Endodermal cell (in vitro differentiated cells): ENCODE measurements around the gene NPAS3. TPM values are rescaled to one million over a fixed set of nuclear protein-coding genes. Genes with fewer than 3 reads are reported as not detected.

Source experiments
- DNase-seq: peaks from one replicate; pipeline ENCODE4 v3.0.0-alpha.2; 2017
- H3K27ac ChIP-seq: 2 replicates; pipeline ENCODE4 v1.5.1; 2013; ENCODE audit warnings: mild to moderate bottlenecking, low read depth, low read length, moderate library complexity
- H3K27me3 ChIP-seq: 2 replicates; pipeline ENCODE4 v1.6.1; 2013; ENCODE audit warnings: mild to moderate bottlenecking, low read length, moderate library complexity; ENCODE audit not compliant: insufficient read depth, control insufficient read depth, poor library complexity, severe bottlenecking
- H3K36me3 ChIP-seq: 2 replicates; pipeline ENCODE4 v1.7.0; 2013; ENCODE audit warnings: mild to moderate bottlenecking, low read length, moderate library complexity; ENCODE audit not compliant: control insufficient read depth, insufficient read depth
- H3K4me1 ChIP-seq: one replicate; pipeline ENCODE4 v1.7.0; 2013; ENCODE audit warnings: low read length; ENCODE audit not compliant: control insufficient read depth, insufficient read depth
- H3K4me3 ChIP-seq: 2 replicates; pipeline ENCODE4 v1.5.1; 2013; ENCODE audit warnings: mild to moderate bottlenecking, low read length, moderate library complexity
- H3K9ac ChIP-seq: 2 replicates; pipeline ENCODE4 v1.6.1; 2013; ENCODE audit warnings: mild to moderate bottlenecking, low read length, moderate library complexity; ENCODE audit not compliant: poor library complexity, severe bottlenecking; ENCODE audit errors: extremely low read depth
- H3K9me3 ChIP-seq: 2 replicates; pipeline ENCODE4 v1.6.1; 2013; ENCODE audit warnings: mild to moderate bottlenecking, low read length, moderate library complexity; ENCODE audit not compliant: control insufficient read depth
- H3K27ac Mint-ChIP-seq: 2 replicates; pipeline ENCODE4 v1.8.0; 2020; ENCODE audit warnings: mixed read lengths
- H3K27me3 Mint-ChIP-seq: 2 replicates; pipeline ENCODE4 v1.8.0; 2021; ENCODE audit warnings: mild to moderate bottlenecking, mixed read lengths; ENCODE audit not compliant: insufficient read depth
- H3K36me3 Mint-ChIP-seq: 2 replicates; pipeline ENCODE4 v1.8.0; 2020; ENCODE audit warnings: low read depth, mixed read lengths
- H3K4me1 Mint-ChIP-seq: 2 replicates; pipeline ENCODE4 v1.8.0; 2020; ENCODE audit warnings: mixed read lengths
- H3K4me3 Mint-ChIP-seq: 2 replicates; pipeline ENCODE4 v1.8.0; 2020; ENCODE audit warnings: mild to moderate bottlenecking, moderate library complexity, mixed read lengths
- H3K9me3 Mint-ChIP-seq: 2 replicates; pipeline ENCODE4 v1.8.0; 2020; ENCODE audit warnings: mild to moderate bottlenecking, mixed read lengths
- WGBS, 2 experiments: methylation state at CpG; one replicate each; pipeline versions ENCODE4 v1.1.5 to v1.1.7; 2013; ENCODE audit warnings: missing lambda C conversion rate in 2 of 2, mixed read lengths in 1 of 2; ENCODE audit not compliant: insufficient coverage in 1 of 2, insufficient read length in 1 of 2; 5-methylcytosine and 5-hydroxymethylcytosine counted together
- total RNA-seq, 2 donors: library from RNA; stranded (reverse); fragmentation: NEBNext Ultra II Directional in 1 of 2; extraction: Animal tissue kit (Norgen Biotek cat#: 25700) in 1 of 2; gene quantifications; 2 replicates in 1 of 2; 3 replicates in 1 of 2; pipeline ENCODE4 v1.2.1, GENCODE V29; 2021
- TF ChIP-seq, protein P1 (sequence below): fragments of 200-600 bp; sonication (generic); conservative IDR thresholded peaks from 2 replicates; pipeline ENCODE4 v1.5.0; 2021; ENCODE audit warnings: antibody characterized with exemption, mild to moderate bottlenecking

The NPAS3 gene
- total RNA-seq, 2 donors from 2014 or later, result 1.4 to 1.6 TPM

DNA sequence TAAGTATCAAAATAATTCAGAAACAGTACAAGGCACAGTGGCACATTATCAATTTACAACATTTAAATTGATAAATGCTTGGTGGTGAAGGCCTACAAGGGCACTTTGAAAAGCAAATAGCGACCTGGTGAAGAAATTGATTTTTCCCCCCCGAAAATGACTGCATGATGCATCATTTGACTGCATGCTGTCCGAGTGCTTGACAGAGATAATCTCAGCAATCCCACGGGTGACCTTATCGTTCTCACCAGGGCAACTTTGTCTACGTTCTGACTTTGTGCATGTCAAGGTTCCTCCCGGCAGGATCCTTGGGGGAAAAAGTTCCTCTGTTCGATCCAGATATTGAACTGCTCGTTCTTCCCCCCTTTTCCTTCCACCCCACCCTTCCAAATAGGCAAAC is 627.4 kb downstream of the NPAS3 start:
- TF ChIP-seq, protein P1, sequence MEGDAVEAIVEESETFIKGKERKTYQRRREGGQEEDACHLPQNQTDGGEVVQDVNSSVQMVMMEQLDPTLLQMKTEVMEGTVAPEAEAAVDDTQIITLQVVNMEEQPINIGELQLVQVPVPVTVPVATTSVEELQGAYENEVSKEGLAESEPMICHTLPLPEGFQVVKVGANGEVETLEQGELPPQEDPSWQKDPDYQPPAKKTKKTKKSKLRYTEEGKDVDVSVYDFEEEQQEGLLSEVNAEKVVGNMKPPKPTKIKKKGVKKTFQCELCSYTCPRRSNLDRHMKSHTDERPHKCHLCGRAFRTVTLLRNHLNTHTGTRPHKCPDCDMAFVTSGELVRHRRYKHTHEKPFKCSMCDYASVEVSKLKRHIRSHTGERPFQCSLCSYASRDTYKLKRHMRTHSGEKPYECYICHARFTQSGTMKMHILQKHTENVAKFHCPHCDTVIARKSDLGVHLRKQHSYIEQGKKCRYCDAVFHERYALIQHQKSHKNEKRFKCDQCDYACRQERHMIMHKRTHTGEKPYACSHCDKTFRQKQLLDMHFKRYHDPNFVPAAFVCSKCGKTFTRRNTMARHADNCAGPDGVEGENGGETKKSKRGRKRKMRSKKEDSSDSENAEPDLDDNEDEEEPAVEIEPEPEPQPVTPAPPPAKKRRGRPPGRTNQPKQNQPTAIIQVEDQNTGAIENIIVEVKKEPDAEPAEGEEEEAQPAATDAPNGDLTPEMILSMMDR, result no peak
- Mint-ChIP-seq H3K27me3 (no peaks in the 10 kb centered on the region), H3K27ac (no peak overlapping the region), H3K4me3 (no peak overlapping the region), H3K4me1 (peaks cover 30% of the 10 kb centered on the region), H3K36me3 (no peaks in the 10 kb centered on the region), H3K9me3 (no peaks in the 10 kb centered on the region)
- H3K9ac ChIP-seq, result no peak overlapping the region
- H3K36me3 ChIP-seq, result no peaks in the 10 kb centered on the region
- no peaks in the 10 kb centered on the region for H3K27me3 ChIP-seq
- 88% methylated on average over 9 of the region's 9 CpGs for WGBS, 2 experiments
- no peak overlapping the region for H3K4me3 ChIP-seq
- H3K27ac ChIP-seq, result no peak overlapping the region
- DNase-seq, result no peak
- H3K4me1 ChIP-seq, result no peaks in the 10 kb centered on the region
- H3K9me3 ChIP-seq, result no peaks in the 10 kb centered on the region

DNA sequence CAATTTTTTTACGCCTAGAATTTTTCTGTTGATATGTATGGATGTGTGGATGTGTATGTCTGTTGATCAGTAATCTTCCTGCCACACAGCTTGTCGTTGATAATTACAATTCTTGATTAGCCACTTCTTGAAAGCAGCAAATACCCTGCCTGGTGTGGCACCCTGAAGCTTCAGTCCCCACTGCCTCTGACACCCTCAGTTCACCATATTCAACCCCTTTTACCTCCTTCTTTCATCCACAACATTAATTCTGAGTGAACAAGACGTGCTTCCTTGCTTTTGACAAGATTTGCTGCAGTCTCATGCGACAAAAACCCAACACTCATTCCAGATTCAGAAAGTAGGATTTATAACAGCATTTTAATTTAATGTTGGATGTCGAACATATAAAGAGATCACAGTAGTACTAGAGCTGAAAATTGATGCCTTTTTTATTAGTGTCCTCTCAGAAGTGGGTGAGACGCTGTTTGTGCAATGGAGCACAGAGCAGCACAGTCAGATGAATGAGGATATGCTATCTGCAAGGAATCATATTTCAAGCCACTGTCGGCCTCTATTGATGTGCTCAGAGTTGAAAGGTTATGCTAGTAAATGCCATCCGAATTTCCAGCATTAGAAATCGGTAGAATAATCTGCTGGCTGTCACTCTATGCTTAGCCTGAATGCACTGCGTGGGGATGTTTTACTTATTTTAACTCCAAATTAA is 628.5 kb downstream of the NPAS3 start:
- TF ChIP-seq, protein P1, result no peak
- no peak for DNase-seq
- no peaks in the 10 kb centered on the region for H3K36me3 Mint-ChIP-seq
- H3K9me3 ChIP-seq, result no peaks in the 10 kb centered on the region
- H3K4me3 ChIP-seq, result no peak overlapping the region
- no peak overlapping the region for H3K27ac ChIP-seq
- H3K36me3 ChIP-seq, result no peaks in the 10 kb centered on the region
- H3K4me1 ChIP-seq, result no peaks in the 10 kb centered on the region
- peaks cover 26% of the 10 kb centered on the region for H3K4me1 Mint-ChIP-seq
- no peaks in the 10 kb centered on the region for H3K9me3 Mint-ChIP-seq
- no peak overlapping the region for H3K9ac ChIP-seq
- H3K27me3 Mint-ChIP-seq, result no peaks in the 10 kb centered on the region
- H3K27ac Mint-ChIP-seq, result no peak overlapping the region
- no peaks in the 10 kb centered on the region for H3K27me3 ChIP-seq
- 77 to 81% methylated on average over 7 to 10 of the region's 10 CpGs for WGBS, 2 experiments
- no peak overlapping the region for H3K4me3 Mint-ChIP-seq

DNA sequence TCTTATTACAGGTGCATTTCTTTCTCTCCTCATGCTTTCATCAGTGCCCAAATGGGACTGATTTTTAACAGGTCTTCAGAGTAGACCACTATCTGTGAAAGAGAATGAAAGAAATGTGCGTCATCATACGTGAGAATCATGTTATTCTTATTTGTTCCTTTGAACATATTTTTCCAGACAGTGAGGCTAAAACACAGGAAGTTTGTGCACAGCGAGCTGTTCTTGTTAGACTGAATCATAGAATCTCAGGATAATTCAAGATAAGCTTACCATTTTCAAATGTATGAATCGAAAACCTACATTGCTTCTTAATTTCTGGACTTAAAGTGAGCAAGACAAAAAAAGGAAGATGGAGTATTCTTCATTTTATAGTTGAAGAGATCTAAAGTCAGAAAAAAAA is 629.1 kb downstream of the NPAS3 start:
- Mint-ChIP-seq H3K9me3 (no peaks in the 10 kb centered on the region), H3K27ac (no peak overlapping the region), H3K4me3 (no peak overlapping the region), H3K36me3 (no peaks in the 10 kb centered on the region), H3K27me3 (no peaks in the 10 kb centered on the region), H3K4me1 (peaks cover 26% of the 10 kb centered on the region)
- Histone ChIP-seq H3K9me3 (no peaks in the 10 kb centered on the region), H3K36me3 (no peaks in the 10 kb centered on the region), H3K4me1 (no peaks in the 10 kb centered on the region), H3K4me3 (no peak overlapping the region), H3K27ac (no peak overlapping the region), H3K9ac (no peak overlapping the region), H3K27me3 (no peaks in the 10 kb centered on the region)
- WGBS, 2 experiments, result 96 to 98% methylated on average over 4 of the region's 4 CpGs
- DNase-seq, result no peak
- TF ChIP-seq, protein P1, result no peak
